ENCODE data around the gene ZNF12. TPM values are rescaled to one million over a fixed set of nuclear protein-coding genes. Genes with fewer than 3 reads are reported as not detected.

The ZNF12 gene
- total RNA-seq, 1 donor from 2014 or later = 13.2 TPM

DNA sequence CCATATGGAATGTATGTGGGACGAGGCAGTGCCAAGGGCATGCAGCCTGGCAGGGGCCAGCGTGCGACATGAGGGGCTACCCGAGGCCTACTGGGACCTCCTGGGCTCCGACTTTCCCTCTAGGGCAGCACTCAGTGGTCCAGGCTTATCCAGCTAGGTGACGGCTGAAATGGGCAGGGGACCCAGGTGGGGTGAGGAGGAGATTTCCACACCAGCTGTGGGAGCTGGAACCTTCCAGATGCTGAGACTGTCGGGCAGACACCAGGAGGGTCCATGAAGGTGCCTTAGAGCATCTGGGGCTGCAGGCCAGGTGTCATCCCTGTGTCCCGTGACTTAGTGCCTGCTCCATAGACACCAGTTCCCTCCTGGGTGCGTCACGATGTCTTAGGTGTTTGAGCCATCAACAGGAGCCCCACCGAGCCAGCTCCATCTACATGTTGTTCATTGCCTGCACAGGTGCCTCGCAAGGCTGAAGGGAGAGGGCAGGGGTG is 56.2 kb downstream of the ZNF12 start:
- no peak for DNase-seq (ENCODE audit: missing footprints)
- intact Hi-C loops (cut with DNase I) = no loop called here
- ATAC-seq = no peak

DNA sequence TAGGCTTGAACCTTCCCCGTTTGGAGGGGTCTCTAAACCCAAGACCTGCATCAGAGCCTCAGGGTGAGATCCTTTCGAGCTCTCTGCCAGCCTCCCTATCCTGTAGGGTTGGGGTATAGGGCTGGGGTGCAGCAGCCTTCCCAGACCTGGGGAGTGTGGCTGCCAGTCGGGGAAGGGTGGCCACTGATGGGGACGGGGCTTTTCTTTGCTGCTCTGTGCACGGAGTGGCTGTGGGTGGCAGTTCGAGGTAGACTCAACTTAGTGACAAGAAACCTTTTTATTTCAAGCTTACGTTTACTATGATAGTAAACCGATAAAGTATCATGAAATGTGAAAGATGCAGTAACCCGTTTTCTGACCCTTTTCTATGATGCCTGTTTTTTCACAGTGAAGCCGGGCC is 56.7 kb downstream of the ZNF12 start:
- no peak for DNase-seq (ENCODE audit: missing footprints)

DNA sequence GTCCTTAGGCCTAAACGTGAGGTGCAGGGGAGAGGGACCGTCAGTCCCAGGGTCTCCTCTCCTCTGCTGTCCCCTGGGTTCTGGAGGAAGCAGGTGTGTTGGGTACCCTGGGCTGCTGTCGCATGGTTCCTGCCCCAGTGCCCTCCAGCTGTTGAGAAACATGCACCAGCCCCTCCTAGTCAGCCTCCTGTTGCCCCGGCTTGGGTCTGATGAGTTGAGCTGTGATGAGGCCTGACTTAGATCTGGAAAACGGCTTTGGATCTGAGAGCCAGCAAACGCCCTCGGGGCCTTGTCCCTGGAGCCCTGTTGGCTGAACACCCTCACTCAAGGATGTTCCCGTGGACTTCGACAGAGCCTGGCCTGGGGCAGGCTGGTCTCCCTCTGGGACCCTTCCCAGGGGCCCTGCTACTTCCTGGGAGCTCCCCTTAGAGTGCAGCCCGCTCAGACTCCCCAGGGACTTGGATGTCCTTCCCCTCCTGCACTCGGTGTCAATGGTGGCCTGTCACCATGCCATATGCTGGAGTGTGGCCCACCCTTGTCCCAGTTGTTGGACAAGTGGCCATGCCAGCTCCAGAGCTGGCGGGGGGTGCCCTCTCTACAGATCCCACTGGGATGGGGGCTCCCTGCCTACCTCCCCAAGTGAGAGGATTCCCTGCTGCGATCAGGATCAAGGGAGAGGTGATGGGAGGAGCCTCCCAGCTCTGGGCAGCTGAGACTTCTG is 57.3 kb downstream of the ZNF12 start:
- ATAC-seq (no peak), DNase-seq (ENCODE audit: missing footprints) (no peak)
- intact Hi-C loops (cut with DNase I) = no loop called here

More for the DNA sequence above, 56.7 kb downstream of the ZNF12 start:
- ATAC-seq = no peak
- intact Hi-C loops (cut with DNase I) = no loop called here

DNA sequence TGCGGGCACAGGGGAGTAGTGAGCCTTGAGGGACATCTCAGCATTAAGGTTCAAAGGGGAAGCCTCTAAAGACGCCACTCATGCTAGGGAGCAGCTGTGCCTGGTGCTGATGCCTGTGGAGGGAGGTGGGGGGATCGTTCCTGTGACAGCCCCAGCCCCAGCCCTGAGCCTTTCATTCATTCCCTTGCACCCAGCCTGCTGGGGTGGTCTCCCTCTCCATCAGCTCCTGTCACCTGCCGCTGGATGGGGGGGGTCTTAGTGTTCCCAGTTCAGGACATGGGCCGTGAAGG is 58.0 kb downstream of the ZNF12 start:
- intact Hi-C loops (cut with DNase I) = no loop called here

DNA sequence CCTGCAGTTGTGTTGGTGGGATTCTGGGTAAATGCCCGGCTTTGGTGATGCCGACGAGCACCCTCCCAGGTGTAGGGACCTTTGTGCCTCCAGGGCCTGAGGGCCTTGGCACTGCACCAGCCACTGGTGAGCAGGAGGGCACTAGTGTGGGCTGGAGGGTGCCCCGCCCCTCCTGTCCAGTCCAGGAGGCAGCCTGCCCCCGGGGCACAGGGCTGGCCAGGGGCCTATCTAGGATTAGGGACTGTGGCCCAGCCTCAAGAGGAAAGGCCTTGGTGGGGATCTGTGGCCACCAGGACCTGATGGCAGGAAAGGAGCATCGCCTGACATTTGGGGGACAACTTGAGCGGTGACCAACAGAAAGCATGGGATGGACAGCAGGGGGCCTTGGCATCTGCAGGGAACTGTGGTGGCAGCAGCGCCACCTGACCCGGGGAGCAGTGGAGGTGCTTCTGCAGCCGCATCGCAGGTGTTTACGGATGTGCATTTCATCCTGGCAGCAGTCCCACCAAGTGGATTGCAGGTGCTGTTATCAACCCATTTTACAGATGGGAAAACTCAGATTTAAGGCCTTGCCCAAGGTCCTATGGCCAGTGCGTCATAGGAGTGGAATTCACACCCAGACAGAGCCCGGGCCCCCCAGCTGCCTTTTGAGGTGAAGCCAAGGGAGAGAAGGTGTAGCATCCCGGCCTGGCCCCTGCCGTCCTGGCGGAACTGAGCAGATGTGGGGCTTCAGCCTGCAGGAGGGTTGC is 58.5 kb downstream of the ZNF12 start:
- no peak for ATAC-seq
- intact Hi-C loops (cut with DNase I) = no loop called here
- peak; percentile 57 for DNase-seq (ENCODE audit: missing footprints)

More for the DNA sequence above, 58.0 kb downstream of the ZNF12 start:
- ATAC-seq = no peak
- no peak for DNase-seq (ENCODE audit: missing footprints)

DNA sequence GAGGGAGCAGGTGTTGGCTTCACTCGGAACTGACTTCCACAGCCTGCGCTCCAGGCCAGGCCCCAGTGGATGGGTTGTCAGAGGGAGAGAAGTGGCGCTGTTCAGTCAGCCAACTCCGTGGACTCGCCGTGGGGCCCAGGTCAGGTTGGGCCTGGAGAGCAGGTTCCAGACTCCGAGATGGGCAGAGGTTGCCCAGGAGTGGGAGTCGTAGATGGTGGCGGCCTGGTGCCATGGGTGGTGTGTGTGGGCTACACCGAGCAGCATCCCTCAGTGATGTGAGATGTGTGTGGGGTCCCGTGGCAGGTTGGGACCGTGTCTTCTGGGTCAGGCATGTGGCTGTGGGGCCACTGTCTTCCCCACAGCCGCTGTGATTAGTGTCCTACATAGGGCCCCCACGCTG is 59.2 kb downstream of the ZNF12 start:
- ATAC-seq (no peak), DNase-seq (ENCODE audit: missing footprints) (peak; percentile 56)
- intact Hi-C loops (cut with DNase I) = no loop called here

DNA sequence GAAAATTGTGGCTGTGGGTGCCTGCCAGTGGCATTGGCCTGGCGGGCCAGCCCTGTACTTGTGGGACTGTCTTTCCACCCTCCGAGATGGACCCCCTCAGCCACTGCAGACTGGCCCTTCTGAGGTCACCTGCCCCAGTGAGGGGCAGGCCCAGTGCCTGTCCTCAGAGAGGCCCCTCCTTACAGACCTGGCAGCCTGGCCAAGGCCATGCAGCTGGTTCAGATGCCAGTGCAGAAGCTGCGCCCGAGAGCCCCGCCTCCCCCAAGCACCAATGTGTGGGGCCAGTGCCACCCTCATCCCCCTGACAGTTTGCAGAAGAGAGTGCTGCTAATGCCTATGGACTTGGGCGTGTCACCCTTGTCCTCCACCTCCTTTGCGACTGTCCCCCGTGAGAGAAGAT is 59.7 kb downstream of the ZNF12 start:
- intact Hi-C loops (cut with DNase I) = no loop called here
- peak; percentile 56 for DNase-seq (ENCODE audit: missing footprints)
- peak; percentile 27 for ATAC-seq

DNA sequence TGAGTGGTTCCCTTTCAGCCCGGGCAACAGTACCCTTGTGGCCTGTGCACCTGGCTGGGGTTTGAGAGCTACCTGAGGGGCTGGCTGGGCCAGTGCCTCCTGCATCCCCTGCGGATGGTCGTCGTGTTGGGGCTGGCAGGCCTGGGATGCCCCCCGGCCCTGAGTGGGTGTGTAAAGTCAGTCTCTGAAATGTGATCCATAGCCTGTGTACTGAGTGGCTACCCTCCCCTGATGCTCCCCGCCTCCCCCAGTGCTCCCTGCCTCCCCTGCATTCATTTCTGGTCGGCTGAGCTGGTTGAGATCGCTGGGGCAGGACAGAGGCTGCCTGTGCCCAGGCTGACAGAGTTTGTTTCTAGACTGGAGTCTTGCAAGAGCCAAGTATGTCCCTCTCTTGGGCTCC is 60.3 kb downstream of the ZNF12 start:
- ATAC-seq (no peak), DNase-seq (ENCODE audit: missing footprints) (peak; percentile 48)
- intact Hi-C loops (cut with DNase I) = no loop called here

DNA sequence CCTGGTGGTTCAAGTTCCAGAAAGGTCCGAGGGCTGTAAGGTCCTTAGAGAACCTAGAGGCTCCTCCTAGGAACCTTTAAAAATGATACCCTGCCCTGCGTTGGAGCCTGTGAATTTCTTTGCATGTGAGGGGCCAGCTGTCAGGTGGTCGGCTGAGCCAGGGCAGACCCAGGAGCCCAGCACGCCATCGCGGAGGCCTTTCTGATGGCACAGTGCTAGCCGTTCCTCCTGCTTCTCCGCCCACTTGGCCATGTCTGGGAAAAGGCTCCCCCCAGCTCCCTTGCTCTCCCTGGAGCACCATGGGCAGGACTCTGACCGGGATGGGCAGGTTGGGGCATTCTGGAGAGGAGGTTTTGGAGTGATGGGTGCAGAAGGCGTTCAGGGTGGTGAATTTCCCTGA is 62.0 kb downstream of the ZNF12 start:
- DNase-seq (ENCODE audit: missing footprints) = peak; percentile 18
- intact Hi-C loops (cut with DNase I) = no loop called here
- no peak for ATAC-seq

DNA sequence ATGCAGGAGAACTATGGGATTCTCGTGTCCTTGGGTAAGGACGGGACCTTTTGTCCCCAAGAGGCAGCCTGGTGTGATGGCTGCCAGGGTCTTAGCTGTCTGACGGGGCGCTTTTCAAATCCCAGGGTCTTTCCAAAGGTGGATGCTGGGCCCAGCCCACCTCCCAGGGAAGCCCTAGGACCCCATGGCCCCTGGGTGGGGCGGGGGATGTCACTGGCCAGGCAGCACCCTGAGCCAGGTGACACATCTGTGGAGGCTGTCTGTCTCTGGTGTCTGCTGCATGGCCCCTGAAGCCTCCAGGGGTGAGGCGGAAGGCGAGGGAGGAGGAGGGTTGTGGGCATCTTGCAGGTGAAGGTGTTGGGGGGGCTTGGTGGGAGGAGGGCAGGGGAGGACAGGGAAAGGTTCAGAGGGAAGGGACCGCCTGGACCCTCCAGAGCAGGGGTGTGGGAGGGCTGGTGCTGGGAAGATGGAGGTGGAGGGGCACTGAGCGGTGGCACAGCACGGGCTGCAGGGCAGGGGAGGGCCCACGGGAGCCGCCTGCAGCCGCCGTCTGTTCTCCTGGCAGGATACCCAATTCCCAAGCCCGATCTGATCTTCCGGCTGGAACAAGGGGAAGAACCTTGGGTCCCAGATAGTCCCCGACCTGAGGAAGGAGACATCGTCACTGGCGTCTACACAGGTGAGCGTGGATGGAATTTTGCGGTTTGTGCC is 62.7 kb downstream of the ZNF12 start:
- DNase-seq (ENCODE audit: missing footprints) (peak; percentile 44), ATAC-seq (no peak)
- intact Hi-C loops (cut with DNase I) = no loop called here

DNA sequence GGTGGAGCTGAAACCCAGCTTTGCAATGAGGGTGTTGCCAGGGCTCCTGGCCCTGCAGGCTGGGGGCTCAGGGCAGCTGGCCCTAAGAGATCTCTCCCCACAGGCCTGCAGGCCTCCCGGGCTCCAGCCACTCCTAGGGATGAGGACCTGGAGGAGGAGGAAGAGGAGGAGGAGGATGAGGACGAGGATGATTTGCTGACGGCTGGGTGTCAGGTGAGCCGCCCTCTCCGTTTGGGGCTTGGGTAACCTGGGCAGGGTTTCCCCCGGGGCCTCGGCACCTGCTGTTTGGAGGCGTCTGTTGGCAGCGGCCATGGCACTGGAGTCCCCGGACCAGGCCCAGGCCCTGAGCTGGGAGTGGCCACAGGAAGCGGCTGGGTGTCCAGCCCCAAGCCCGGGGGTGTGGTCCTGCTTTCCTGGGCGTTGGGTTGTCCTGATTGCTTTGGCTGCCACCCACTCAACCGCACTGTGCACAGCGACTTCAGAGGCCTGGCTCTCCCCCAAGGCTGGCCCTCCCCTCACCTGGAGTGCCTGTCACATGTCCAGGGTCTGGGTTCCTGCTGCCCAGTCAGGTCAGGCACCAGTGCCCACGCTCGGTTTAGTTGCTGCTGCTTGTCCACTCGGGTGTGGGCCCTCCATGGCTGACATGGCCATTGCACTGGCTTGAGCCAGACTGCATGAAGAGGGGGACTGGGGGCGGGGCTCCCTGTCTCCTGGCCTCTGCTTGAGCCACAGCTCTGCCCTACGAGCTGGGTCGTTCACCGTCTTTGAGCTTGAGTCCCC is 63.7 kb downstream of the ZNF12 start:
- DNase-seq (ENCODE audit: missing footprints) (peak; percentile 58), ATAC-seq (no peak)
- intact Hi-C loops (cut with DNase I) = no loop called here

DNA sequence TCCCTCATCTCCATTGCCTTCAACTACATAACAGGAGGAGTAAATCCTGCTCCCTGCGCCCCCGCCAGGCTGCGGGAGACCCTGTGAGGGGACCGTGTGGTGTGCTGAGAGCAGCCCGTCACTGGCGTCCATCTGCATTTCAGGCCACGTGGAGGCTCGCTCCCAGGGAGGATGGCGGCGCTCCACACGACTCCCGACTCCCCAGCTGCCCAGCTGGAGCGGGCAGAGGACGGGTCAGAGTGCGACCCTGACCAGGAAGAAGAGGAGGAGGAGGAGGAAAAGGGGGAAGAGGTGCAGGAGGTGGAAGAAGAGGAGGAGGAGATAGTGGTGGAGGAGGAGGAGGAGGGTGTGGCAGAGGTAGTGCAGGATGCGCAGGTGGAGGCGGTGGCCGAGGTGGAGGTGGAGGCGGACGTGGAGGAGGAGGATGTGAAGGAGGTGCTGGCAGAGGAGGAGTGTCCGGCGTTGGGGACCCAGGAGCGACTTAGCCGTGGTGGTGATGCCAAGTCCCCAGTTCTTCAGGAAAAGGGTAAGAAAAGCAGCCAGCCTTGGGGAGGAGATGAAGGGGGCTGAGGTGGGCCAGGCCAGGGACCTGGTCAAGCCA is 64.4 kb downstream of the ZNF12 start:
- peak; percentile 49 for DNase-seq (ENCODE audit: missing footprints)
- intact Hi-C loops (cut with DNase I) = no loop called here
- no peak for ATAC-seq

DNA sequence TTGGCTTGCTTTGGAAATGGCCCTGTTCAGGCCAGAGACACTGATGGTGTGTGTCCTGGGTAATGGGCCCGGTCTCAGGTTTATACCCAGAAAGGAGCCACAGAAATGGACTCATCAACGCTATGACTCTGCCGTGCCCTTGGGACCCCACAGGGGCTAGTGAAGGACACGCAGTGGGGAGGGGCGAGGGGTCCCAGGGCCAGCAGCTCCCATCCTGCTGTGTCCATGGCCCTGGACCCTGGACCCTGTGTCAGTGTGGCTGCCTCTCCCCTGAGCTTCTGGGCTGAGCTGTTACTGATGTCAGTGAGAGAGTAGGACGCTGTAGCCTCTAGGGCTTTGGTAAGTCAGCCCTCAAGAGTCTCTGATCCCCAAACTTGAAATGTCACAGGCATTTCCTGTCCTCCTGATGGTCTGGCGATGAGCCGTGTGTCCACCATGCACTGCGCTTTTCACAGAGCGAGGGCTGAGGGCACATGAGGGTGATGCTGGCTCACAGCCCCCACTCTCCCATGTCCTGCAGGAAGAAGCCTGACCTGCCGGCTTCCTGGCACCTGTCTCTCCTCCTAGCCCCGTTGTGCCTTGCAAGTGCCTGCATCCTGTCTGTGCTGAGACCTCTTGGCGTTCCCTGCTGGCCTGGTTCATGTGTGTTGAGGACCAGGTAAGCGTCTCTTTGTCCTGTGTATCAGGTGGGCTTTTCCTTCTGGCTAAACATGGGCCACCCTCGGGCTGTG is 65.3 kb downstream of the ZNF12 start:
- DNase-seq (ENCODE audit: missing footprints) (peak; percentile 66), ATAC-seq (no peak)
- intact Hi-C loops (cut with DNase I) = no loop called here

DNA sequence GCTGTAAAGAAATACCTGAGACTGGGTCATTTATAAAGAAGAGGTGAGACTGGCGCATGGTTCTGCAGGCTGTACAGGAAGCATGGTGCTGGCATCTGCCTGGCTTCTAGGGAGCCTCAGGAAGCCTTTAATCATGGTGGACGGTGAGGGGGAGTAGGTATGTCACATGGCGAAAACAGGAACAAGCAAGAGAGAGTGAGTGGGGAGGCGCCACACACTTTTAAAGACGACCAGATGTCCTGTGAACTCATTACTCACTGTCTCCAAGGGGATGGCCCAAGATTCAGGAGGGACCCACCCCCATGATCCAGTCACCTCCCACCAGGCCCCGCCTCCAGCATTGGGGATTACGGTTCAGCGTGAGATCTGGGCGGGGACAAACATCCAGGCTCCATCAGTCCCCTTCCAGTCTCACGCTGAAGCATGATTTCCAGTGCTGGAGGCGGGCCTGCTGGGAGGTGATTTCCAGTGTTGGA is 66.5 kb downstream of the ZNF12 start:
- ATAC-seq (peak; percentile 20), DNase-seq (ENCODE audit: missing footprints) (no peak)
- intact Hi-C loops (cut with DNase I) = no loop called here

DNA sequence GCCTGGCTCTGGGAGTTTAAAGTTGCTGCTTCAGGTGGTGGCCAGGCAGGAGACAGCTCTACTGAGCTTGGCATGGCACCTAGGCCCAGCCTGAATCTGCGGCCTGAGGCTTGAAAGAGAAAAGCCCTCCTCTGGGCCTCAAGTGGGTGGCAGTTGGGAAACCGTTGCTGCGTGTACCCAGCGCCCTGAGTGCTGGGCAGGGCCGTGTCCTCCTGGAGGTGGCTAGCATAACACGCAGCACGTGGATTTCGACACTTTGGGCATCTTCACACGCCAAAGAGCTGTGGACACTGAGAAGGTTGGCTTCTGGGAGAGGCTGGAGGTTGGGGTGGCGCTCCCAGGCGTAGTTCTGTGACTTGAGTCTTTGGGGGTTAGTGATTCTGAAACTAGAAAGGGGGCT is 67.1 kb downstream of the ZNF12 start:
- ATAC-seq = no peak
- intact Hi-C loops (cut with DNase I) = loop anchor here (10.0 kb wide), 1 partner anchor 65 kb away; the partner anchor contains the start of gene ZNF12
- no peak for DNase-seq (ENCODE audit: missing footprints)

DNA sequence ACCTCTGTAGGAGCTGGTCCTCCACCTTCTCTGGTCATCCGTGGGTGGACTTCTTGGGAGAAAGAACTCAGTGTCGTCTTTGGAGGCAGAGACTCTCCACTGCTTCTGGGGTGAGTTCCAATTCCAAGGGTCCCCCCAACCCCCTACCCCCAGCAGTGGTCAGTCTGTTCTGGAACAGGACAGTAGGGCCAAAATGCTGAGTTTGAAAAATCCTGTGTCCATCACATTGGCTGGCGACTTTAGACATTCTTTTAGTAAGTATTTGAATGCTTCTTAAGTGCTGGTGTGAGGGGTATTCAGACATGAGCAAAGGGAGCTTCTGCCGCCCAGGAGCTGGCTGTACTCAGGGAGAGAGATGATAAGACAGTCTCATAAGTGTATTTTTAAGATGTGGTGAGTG is 67.7 kb downstream of the ZNF12 start:
- intact Hi-C loops (cut with DNase I) = loop anchor here (10.0 kb wide), 1 partner anchor 66 kb away; the partner anchor contains the start of gene ZNF12
- ATAC-seq (no peak), DNase-seq (ENCODE audit: missing footprints) (no peak)
